GM10266 (cell line): ENCODE data around the gene TNFRSF8.
A peak's percentile ranks its signal among the peaks of the same experiment; 100 is the strongest.

ENCODE experiments used
- DNase-seq: peaks from one replicate; pipeline ENCODE4 v3.0.0; 2012; ENCODE audit errors: extremely low spot score
- TF ChIP-seq, protein P1 (sequence below): IDR thresholded peaks from 2 replicates; pipeline ENCODE4 v1.5.1; 2012; ENCODE audit warnings: mild to moderate bottlenecking, low read depth; ENCODE audit not compliant: control insufficient read depth, insufficient read depth; ENCODE audit errors: missing control alignments

Gene TNFRSF8

DNA sequence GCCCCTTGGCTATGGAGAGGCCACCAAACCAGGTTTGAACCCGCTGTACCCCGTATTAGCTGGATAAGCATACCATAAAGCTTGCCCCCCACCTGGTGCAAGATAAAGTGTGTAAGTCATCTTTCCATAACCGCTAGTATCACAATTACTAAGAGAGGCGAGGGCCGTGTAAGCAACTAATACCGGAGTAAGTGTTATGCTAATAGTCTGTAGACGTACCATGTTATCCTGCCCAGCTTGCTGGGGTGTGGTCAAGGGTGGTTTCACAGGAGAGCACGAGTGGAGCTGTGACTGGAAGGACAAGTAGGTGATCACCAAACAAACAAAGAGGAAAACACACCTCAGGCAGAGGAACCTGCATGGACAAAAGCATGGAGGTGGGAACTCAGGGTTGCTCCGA, 100.1 kb downstream of the TNFRSF8 start:
- TF ChIP-seq, protein P1, sequence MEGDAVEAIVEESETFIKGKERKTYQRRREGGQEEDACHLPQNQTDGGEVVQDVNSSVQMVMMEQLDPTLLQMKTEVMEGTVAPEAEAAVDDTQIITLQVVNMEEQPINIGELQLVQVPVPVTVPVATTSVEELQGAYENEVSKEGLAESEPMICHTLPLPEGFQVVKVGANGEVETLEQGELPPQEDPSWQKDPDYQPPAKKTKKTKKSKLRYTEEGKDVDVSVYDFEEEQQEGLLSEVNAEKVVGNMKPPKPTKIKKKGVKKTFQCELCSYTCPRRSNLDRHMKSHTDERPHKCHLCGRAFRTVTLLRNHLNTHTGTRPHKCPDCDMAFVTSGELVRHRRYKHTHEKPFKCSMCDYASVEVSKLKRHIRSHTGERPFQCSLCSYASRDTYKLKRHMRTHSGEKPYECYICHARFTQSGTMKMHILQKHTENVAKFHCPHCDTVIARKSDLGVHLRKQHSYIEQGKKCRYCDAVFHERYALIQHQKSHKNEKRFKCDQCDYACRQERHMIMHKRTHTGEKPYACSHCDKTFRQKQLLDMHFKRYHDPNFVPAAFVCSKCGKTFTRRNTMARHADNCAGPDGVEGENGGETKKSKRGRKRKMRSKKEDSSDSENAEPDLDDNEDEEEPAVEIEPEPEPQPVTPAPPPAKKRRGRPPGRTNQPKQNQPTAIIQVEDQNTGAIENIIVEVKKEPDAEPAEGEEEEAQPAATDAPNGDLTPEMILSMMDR, result no peak
- DNase-seq, result peak; percentile 52

DNA sequence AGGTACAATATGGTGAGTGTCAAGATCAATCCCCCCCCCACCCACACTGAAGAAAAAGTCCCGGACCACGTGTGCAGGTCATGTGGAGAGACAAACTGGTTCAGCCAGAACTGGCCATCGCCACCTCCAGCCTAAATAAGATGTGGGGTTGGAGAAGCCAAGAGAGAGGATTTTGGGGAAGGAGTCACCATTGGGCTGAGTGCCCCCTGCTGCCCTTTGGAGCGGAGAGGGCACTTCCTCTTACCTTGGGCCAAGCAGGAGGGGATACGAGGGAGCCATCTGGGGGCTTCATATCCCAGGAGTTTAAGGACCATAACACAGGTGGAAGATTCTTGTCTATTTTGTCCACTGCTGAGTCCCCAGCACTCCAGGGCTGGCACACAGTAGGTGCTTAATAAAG, 101.1 kb downstream of the TNFRSF8 start:
- TF ChIP-seq, protein P1, result no peak
- no peak for DNase-seq

DNA sequence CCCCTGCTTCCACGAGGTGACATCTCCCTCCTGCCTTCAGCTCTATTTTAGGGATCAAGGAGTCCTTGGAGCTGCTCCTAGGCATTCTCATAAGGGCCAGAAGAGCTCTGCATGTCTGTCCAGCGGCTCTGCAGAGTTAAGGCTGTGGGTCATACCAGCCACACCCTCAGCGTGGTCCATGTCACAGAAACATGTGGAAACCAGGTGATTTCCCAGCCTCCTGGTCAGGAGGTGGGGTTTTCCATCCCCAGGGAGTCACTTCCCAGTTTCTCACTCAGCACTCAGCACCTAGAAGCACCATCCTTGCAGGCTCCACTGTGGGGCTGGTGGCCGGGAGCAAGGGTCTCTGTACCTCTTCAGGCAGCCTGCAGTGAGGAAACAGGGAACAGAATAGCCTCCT, 102.2 kb downstream of the TNFRSF8 start:
- TF ChIP-seq, protein P1, result no peak
- no peak for DNase-seq

DNA sequence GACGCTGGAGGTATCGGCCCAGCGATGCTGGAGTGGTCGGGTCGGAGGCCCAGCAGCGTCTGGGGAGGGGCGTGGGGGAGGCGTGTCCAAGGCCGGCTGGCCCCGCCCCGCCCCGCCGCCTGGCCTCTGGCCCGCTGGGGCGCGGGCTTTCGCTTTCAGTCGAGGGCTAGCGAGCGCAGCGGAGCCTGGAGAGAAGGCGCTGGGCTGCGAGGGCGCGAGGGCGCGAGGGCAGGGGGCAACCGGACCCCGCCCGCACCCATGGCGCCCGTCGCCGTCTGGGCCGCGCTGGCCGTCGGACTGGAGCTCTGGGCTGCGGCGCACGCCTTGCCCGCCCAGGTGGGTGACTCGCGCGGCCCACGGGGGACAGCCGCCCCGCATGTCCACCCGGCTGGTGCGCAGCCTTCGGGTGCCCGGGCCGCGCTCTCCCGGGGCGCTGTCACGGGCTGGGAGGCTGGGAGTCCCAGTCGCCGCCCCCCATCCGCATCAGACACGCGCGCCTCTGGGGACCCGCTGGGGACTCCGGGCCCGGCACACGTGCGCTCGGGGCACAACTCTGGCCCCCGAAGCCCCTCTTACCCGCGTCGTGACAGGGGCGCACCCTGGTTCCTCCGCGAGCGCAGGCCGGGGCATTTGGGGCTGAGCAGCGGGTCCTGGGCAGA, 103.9 kb downstream of the TNFRSF8 start, which contains the start of gene TNFRSF1B:
Gene TNFRSF1B (plus strand): TSS at position 158 of the 659 bp plus-strand sequence. CDS start 101 bp downstream, at position 259.
- TF ChIP-seq, protein P1, result no peak

DNA sequence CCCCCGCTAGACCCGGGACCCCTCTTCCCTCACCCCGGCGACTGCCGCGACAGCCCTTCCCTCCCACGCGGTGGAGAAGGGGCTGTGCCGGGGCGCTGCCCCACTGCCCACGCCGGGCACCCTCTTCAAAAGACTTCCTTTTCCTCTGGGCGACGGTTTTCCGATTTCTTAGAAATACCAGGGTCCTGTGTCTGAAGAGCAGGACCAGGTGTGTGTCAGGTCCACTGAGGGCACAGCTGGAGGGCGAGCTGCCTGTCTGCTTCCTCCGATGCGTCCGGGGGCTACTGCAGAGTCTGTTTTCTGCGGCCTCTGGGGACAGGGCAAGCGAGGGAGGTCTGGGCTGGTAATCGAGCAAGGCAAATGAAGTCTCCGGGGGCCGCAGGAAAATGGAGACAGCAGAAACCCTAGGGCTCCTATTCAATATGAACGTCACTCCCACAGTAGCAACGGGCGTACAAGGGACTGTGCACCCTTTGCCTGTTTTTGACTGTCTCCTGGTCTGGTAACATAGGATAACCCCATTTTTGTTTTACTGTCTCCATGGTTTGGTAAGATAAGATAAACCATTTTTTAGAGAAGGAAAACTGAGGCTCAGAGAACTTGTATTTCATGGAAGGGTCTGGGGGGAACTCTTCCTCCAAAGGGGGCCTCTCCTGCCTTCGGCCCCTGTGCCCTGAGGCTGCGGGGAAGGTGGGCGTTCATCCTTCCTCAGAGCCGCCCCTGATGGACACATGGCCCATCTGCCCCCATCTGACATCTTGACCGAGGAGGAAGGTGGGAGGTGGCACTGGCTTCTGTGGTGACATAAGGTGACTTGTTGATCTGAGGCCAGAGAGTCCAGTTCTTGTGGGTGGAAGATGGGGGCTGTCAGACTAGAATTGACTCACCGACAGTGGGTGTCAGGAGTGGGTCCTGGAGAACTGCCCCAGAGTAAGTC, 104.7 kb downstream of the TNFRSF8 start:
- TF ChIP-seq, protein P1, result no peak
- peak; percentile 56 for DNase-seq

More for the DNA sequence above, 103.9 kb downstream of the TNFRSF8 start, which contains the start of gene TNFRSF1B:
- peak; percentile 94 for DNase-seq

DNA sequence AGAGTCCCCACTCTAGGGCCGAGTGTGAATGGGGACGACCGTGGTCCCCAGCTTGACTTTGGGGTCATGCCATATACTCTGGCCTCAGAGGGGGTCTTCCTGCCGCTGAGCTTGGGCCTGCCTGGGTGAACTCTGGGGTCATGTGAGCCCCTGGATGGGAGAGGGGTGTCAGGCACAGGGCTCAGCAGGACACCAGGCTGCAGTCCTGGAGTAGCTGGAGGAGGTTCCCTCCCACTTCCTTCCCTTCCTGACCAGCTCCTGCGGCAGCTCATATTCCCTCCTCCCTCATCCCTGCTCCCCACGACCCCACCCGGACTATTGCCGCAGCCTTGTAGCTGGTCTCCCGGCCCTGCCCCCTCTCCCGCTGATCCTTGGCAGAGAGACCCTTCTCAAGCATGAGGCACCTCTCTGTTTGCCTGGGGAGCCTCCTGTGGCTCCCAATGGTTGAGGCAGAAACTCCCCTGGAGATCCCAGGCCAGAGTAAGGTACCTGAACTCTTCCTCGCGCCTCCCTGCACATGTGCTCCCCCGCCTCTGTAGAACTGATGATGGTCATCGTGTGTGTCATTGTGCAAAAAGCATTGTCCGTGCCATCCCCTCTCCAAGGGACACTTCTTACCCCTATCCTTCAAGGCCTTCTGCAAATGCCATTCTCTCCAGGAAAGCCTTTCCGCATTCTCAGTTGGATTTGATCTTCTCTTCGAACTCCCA, 105.5 kb downstream of the TNFRSF8 start:
- TF ChIP-seq, protein P1, result no peak
- no peak for DNase-seq
